NCI-H2196 (cell line): ENCODE results near the gene TTLL5.

ENCODE experiments used
- DNase-seq: peaks from one replicate; lab custom pipeline; 2025; ENCODE audit not compliant: unreplicated experiment; lab: John Stamatoyannopoulos, UW

TTLL5 gene

GRCh38 chr14:75939200-75939599, 278.2 kb downstream of the TTLL5 start:
- no peak for DNase-seq

GRCh38 chr14:75941030-75941429, 280.0 kb downstream of the TTLL5 start:
- no peak for DNase-seq

GRCh38 chr14:75944607-75945241, 283.7 kb downstream of the TTLL5 start:
- no peak for DNase-seq

GRCh38 chr14:75946785-75947184, 285.7 kb downstream of the TTLL5 start:
- DNase-seq: no peak

GRCh38 chr14:75952489-75952888, 291.4 kb downstream of the TTLL5 start:
- no peak for DNase-seq

- DNase-seq: no peak
Observed at GRCh38 chr14:75959031-75959430, 298.0 kb downstream of the TTLL5 start.

GRCh38 chr14:75960231-75960630, 299.2 kb downstream of the TTLL5 start:
- DNase-seq: no peak

GRCh38 chr14:75961662-75962061, 300.6 kb downstream of the TTLL5 start:
- no peak for DNase-seq

- DNase-seq: no peak
Observed at GRCh38 chr14:75967866-75968265, 306.8 kb downstream of the TTLL5 start.

GRCh38 chr14:75968456-75968855, 307.4 kb downstream of the TTLL5 start:
- DNase-seq: no peak

- no peak for DNase-seq
Observed at GRCh38 chr14:75969126-75969525, 308.1 kb downstream of the TTLL5 start.

- no peak for DNase-seq
Observed at GRCh38 chr14:75969891-75970290, 308.8 kb downstream of the TTLL5 start.

GRCh38 chr14:75970989-75971388, 309.9 kb downstream of the TTLL5 start:
- no peak for DNase-seq

- DNase-seq: no peak
Observed at GRCh38 chr14:75971509-75971908, 310.5 kb downstream of the TTLL5 start.

- no peak for DNase-seq
Observed at GRCh38 chr14:75972801-75973421, 311.9 kb downstream of the TTLL5 start.

GRCh38 chr14:75976826-75977581, 316.0 kb downstream of the TTLL5 start:
- DNase-seq: no peak

GRCh38 chr14:75977582-75977943, 316.5 kb downstream of the TTLL5 start:
- no peak for DNase-seq

- DNase-seq: no peak
Observed at GRCh38 chr14:75978249-75978731, 317.2 kb downstream of the TTLL5 start.

- no peak for DNase-seq
Observed at GRCh38 chr14:75979071-75979571, 318.1 kb downstream of the TTLL5 start.

- DNase-seq: no peak
Observed at GRCh38 chr14:75979648-75980565, 318.9 kb downstream of the TTLL5 start.

GRCh38 chr14:75980856-75981255, 319.8 kb downstream of the TTLL5 start:
- no peak for DNase-seq
